Stomach (tissue), 9 donors: ENCODE results near the gene ABI3BP. TPM values are rescaled to one million over a fixed set of nuclear protein-coding genes. Genes with fewer than 3 reads are reported as not detected.

Source experiments
- DNase-seq, 2 donors: peaks; one replicate each; pipeline versions ENCODE4 v3.0.0 to v3.0.0-alpha.2; 2013 to 2019
- H3K27ac ChIP-seq, 5 donors: fragments of 200-600 bp in 4 of 5; sonication (generic) in 4 of 5; one replicate each; pipeline ENCODE4 v1.5.1; 2013 to 2019; ENCODE audit warnings: mild to moderate bottlenecking in 1 of 5, moderate library complexity in 1 of 5
- H3K27me3 ChIP-seq, 3 donors: fragments of 200-600 bp; sonication (generic); one replicate each; pipeline ENCODE4 v1.5.1; 2017 to 2019; ENCODE audit warnings: mixed run types in 1 of 3
- H3K36me3 ChIP-seq, 4 donors: fragments of 200-600 bp; sonication (generic); 1 replicate in 3 of 4; 2 replicates in 1 of 4; pipeline ENCODE4 v1.5.1; 2016 to 2019
- H3K4me1 ChIP-seq, 4 donors: fragments of 200-600 bp; sonication (generic); one replicate each; pipeline ENCODE4 v1.5.1; 2016 to 2019
- H3K4me3 ChIP-seq, 4 donors: fragments of 200-600 bp; sonication (generic) in 3 of 4; one replicate each; pipeline ENCODE4 v1.5.1; 2016 to 2019; ENCODE audit warnings: mild to moderate bottlenecking in 1 of 4
- H3K9me3 ChIP-seq, 4 donors: fragments of 200-600 bp; sonication (generic); one replicate each; pipeline ENCODE4 v1.5.1; 2016 to 2019
- CTCF ChIP-seq, 7 experiments: fragments of 450-650 bp in 4 of 7; fragments of 200-600 bp in 3 of 7; sonication (generic) in 3 of 7; IDR thresholded peaks; one replicate each; pipeline ENCODE4 v1.5.1; 2016 to 2019; ENCODE audit warnings: antibody characterized with exemption in 7 of 7, control low read depth in 2 of 7, mild to moderate bottlenecking in 1 of 7
- EP300 ChIP-seq: sonication (generic); formaldehyde crosslinking; IDR thresholded peaks from one replicate; pipeline ENCODE4 v1.6.1; 2017; ENCODE audit warnings: antibody characterized with exemption
- POLR2A ChIP-seq, 4 donors: fragments of 450-650 bp; IDR thresholded peaks; one replicate each; pipeline ENCODE4 v1.6.1; 2016; ENCODE audit warnings: antibody characterized with exemption in 4 of 4, control low read depth in 2 of 4, mild to moderate bottlenecking in 1 of 4, moderate library complexity in 1 of 4
- POLR2AphosphoS5 ChIP-seq, 3 donors: sonication (generic); formaldehyde crosslinking; IDR thresholded peaks; one replicate each; pipeline ENCODE4 v1.6.1; 2016; ENCODE audit warnings: antibody characterized with exemption in 3 of 3
- WGBS, 5 donors: extraction: QIAGEN DNeasy Blood & Tissue Kit in 3 of 5; methylation state at CpG; one replicate each; pipeline versions ENCODE4 v1.1.5 to v1.1.7; 2013 to 2018; 5-methylcytosine and 5-hydroxymethylcytosine counted together
- intact Hi-C: fragments of 100-400 bp; cut with DNase I; formaldehyde crosslinking; loops from one replicate; pipeline ENCODE4 v1.15.1; 2023; ENCODE audit warnings: low total_unique reads
- polyA plus RNA-seq, 3 donors: library from polyadenylated mRNA; stranded (reverse); fragments of 200-250 nt; gene quantifications; one replicate each; pipeline ENCODE4 v1.2.3, GENCODE V29; 2013
- total RNA-seq, 5 donors: library from RNA; depleted of rRNA; stranded (reverse); fragments of >200 nt; gene quantifications; one replicate each; pipeline versions ENCODE4 v1.1.0 to v1.2.3, GENCODE V29; 2014 to 2016
- donor health status: healthy with polysubstance abuse.
- donor health status: Bipolar disorder and iron deficiency.
- donor health status: healthy.

Gene ABI3BP
- total and polyA plus RNA-seq, 8 donors, result 1.5 to 252 (median 21.7) TPM

GRCh38 chr3:100963041-100963440 is 30.2 kb downstream of the ABI3BP start:
- DNase-seq, result no peak
- Histone ChIP-seq H3K4me1 (no peaks in the 10 kb centered on the region), H3K27me3 (no peaks in the 10 kb centered on the region), H3K4me3 (no peak overlapping the region), H3K27ac (no peak overlapping the region), H3K9me3 (peaks cover 0 to 16% (median 6%) of the 10 kb centered on the region in 4 donors), H3K36me3 (no peaks in the 10 kb centered on the region)
- TF ChIP-seq POLR2A (IDR thresholded peaks at IDR 0.05) (no peak), EP300 (no peak), POLR2AphosphoS5 (IDR thresholded peaks at IDR 0.05) (no peak), CTCF (IDR thresholded peaks at IDR 0.05) (no peak)
- intact Hi-C loops, result no loop called here
- 88 to 100% (median 93%) methylated on average over 1 of the region's 1 CpG for WGBS, 5 donors

GRCh38 chr3:100957261-100957986 is 35.8 kb downstream of the ABI3BP start:
- no peaks in the 10 kb centered on the region for H3K27me3 ChIP-seq
- DNase-seq, result no peak
- H3K27ac ChIP-seq, result peak overlapping the region in 3 of 5 donors; percentile 5 to 45 (median 40)
- intact Hi-C loops, result no loop called here
- TF ChIP-seq POLR2A (IDR thresholded peaks at IDR 0.05), result no peak
- no peak for TF ChIP-seq EP300
- no peak for TF ChIP-seq CTCF (IDR thresholded peaks at IDR 0.05)
- TF ChIP-seq POLR2AphosphoS5 (IDR thresholded peaks at IDR 0.05), result no peak
- no peak overlapping the region for H3K4me3 ChIP-seq
- WGBS, 5 donors, result 69 to 74% (median 73%) methylated on average over 3 of the region's 3 CpGs
- peaks cover 0 to 12% (median 2%) of the 10 kb centered on the region in 4 donors for H3K4me1 ChIP-seq
- peaks cover 0 to 16% (median 6%) of the 10 kb centered on the region in 4 donors for H3K9me3 ChIP-seq
- H3K36me3 ChIP-seq, result no peaks in the 10 kb centered on the region

GRCh38 chr3:100956276-100956675 is 36.9 kb downstream of the ABI3BP start:
- Histone ChIP-seq H3K4me3 (no peak overlapping the region), H3K27me3 (no peaks in the 10 kb centered on the region), H3K4me1 (peaks cover 0 to 12% (median 2%) of the 10 kb centered on the region in 4 donors), H3K9me3 (peaks cover 0 to 16% (median 6%) of the 10 kb centered on the region in 4 donors), H3K27ac (peak overlapping the region in 1 of 5 donors; percentile 53), H3K36me3 (no peaks in the 10 kb centered on the region)
- TF ChIP-seq CTCF (IDR thresholded peaks at IDR 0.05) (no peak), POLR2A (IDR thresholded peaks at IDR 0.05) (no peak), EP300 (no peak), POLR2AphosphoS5 (IDR thresholded peaks at IDR 0.05) (no peak)
- WGBS, 5 donors, result 66 to 79% (median 71%) methylated on average over 2 of the region's 2 CpGs
- DNase-seq, result no peak
- intact Hi-C loops, result no loop called here

- 36 to 57% (median 50%) methylated on average over 4 of the region's 4 CpGs for WGBS, 5 donors
- peaks cover 0 to 7% (median under 1%) of the 10 kb centered on the region in 4 donors for H3K9me3 ChIP-seq
- H3K27me3 ChIP-seq, result no peaks in the 10 kb centered on the region
- H3K4me3 ChIP-seq, result no peak overlapping the region
- no peaks in the 10 kb centered on the region for H3K36me3 ChIP-seq
- TF ChIP-seq EP300 (no peak), POLR2A (IDR thresholded peaks at IDR 0.05) (no peak), CTCF (IDR thresholded peaks at IDR 0.05) (no peak), POLR2AphosphoS5 (IDR thresholded peaks at IDR 0.05) (no peak)
- H3K4me1 ChIP-seq, result peaks cover 0 to 12% (median 2%) of the 10 kb centered on the region in 4 donors
- intact Hi-C loops, result no loop called here
- peak overlapping the region in 3 of 5 donors; percentile 47 to 64 (median 55) for H3K27ac ChIP-seq
- DNase-seq, result peak in 1 of 2 donors; percentile 28
Observed at GRCh38 chr3:100954990-100955389, 38.2 kb downstream of the ABI3BP start.
